ENCODE measurements around the gene PERCC1.
"Not testable (repeated sequence)": the region's sequence is repeated elsewhere in the genome, so short reads cannot be mapped to it uniquely, and the experiment has no call there.

The PERCC1 gene

DNA sequence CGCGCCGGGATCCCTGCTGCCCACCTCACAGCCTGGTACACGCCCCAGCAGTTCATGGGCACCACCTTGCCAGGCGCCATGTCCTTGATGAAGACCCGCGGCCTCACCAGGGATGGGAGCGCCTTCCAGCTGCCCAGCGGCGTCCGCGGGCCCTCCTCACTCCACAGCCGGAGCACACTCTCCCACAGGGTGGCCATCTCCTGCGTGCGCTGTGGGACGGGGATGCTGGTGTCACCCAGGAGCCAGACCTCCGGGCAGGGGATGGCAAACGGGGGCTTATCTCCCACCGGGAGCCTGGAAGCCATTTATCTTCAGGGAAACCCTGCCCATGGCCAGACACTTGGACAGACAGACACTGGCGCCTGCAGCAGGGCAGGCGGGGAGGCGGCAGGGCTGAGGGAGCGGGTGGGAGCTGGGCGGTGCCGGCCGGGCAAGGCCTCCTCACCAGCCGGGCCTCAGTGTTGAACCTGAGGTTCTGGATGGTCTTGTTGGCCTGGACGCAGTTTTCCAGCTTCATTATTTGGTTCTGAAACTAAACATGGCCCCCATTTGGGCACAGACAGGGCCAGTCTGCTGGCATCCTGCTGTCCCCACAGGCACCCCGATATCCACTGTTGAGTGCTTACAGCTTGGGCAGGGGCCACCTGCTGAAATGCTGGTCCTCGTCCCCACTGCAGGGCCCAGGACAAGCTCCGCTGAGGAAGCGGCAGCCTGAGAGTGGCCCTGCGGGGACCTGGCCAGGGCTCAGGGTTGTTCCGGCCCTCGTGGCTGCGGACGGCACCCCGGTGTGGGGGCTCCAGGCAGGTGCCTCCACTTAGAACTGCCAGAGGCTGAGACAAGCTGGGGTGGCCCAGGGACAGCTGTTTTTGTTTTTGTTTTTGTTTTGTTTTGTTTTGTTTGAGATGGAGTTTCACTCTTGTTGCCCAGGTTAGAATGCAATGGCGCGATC lies 4.0 kb downstream of the PERCC1 start:
- DNase-seq (ENCODE audit: low spot score): no peak

DNA sequence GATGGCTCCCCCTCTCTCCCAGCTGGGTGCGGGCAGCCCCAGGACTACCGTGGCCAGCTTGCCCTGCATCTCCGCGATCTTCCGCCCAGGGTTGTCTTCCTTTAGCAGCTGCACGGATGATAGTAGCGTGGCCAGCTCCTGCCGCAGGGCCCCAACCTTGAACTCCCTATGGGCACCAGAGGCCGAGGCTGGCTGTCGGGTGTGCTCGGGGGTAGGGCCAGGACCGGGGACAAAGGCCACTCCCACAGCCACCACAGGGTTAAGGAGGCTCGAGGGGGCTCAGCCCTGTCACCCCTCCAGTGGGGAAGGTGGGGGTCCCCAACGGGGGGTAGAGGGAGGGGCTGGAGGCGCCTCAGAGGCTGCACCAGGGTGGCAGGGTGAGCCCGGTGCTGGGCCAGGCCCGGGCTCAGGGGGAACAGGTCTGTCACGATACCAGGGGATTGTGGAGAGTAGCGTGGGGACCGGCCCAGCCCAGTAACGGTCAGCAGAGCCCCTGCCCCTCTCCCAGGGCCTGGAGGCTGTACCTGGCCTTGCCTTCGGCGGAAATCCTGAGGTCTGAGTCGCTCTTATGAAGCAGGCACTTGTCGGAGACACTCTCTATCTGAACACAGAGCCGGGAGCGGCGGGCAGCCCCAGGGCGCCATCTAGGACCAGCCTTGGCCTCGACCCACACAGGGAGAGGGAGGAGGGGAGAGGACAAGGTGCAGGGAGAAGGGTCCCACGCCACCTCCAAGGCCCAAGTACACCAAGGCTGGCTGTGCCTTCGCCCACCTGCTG lies 5.2 kb downstream of the PERCC1 start:
- DNase-seq (ENCODE audit: low spot score): no peak

DNA sequence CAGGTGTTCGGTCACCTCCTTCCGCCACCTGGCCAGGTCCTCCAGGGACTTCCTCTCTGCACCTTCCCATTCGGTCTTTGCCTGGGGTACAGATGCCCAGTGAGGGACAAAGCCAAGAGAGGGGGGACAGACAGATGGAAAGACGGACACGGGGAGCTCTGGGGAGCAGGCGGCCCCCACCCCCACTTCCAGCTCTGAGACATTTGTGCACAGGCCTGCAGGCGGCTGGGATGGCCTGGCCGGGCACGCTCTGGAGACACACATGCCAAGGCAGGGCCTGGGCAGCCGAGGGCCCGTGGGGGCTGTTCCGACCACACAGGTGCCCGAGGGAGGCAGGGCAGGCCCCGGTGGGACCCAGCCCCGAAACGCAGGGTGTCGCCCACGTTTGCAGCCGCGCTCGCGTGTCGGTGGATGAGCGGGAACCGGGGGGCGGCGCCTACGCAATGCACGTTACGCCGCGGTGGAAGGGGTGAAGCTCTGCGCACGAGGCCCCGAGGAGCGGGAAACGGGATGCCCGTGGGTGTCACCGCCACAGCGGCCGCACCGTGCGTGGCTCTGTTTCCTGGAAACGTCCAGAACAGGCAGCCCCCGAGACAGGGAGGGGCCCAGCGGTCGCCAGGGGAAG lies 6.0 kb downstream of the PERCC1 start:
- DNase-seq (ENCODE audit: low spot score): no peak

DNA sequence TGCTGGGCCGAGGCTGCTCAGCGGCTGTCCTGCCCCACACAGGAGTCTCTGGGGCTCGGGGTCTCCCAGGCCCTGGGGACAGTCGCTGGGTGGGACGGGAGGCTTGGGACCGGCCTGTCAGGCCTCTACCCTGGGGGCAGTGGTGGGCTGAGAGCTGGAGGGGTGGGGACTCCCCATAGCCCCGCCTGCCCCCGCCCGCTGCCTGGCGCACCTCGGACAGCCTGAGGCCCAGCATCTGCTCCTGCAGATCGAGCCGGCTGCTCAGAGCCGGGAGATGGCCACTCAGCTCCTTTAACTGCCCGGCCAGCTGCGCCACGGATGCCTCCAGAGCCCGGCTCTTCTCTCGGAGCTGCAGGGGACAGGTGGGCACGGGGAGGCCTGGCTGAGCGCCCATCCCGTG lies 6.7 kb downstream of the PERCC1 start:
- DNase-seq (ENCODE audit: low spot score): no peak

DNA sequence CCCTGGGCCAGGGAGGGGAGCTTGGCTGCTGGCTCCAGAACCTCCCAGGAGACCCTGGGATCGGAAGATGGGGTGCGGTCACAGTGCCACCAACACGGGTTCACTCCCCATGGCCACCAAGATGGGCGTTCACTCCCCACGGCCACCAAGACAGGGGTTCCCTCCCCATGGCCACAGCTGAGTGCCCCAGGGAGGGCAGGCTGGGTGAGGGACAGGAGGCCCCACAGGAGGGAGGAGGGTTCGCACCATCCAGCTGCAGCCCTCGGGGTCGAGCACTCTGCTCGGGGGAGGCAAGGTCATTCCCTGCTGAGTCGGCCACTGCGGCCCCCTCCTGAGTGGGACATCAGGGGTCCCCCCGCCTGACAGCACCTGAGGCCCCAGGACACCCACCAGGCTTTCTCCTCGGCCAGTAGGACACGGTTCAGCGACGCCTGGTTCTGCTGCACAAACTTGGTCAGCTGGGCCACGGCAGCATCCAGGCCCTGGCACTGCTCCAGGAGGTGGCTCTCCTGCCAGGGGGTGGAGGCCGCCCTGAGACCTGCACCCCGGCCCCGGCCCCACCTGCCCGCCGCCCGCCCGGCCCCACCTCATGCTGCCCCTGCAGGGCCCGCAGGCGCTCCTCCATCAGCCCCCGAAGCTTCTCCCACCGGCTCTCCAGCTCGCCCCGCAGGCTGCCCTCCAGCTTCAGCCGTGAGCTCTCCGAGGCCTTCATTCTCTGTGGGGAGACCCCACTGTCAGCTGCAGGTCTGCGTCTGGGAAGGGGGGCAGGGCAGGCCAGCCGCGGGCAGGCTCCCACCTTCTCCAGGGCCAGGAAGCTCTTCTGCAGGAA lies 7.6 kb downstream of the PERCC1 start:
- no peak for DNase-seq (ENCODE audit: low spot score)

DNA sequence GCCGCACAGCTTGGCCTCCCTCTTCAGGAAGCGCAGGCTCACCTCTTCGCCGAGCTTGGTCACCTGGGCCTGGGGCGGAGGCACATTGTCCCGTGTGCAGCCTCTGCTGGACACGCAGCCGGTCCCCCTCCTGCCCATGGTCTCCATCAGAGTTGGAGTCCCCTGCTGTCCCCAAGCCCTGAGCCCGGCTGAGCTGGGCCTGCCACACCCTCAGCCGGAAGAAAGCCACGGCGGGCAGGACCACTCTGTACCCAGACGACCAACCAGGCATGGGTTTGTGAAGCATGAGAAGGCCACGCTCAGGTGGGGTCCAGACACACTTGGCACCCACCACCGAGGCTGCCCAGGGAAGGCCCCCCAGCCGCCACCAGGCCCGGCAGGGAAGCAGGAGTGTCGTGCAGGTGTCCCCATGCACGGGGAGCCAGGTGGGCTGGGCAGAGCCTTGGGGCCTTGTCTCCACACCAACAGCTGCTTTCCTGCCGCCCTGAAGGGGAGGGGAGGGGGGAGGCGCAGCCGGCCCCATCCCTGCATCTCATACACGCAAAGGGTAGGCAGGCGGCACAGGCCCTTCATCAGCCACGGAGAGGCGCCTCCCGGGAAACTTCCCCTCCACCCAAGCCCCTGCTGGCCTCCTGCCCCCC lies 8.3 kb downstream of the PERCC1 start:
- DNase-seq (ENCODE audit: low spot score): no peak

DNA sequence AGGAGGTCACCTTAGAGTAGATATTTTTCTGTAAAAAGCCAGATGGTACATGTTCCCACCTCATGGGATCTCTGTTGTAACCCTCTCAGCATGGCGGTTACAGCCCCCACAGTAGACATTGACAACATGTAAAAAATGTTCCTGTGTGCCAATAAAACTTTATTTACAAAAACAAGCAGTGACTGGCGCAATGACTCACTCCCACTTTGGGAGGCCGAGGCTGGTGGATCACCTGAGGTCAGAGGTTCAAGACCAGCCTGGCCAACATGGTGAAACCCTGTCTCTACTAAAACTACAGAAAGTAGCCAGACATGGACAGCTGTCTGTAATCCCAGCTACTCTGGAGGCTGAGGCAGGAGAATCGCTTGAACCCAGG lies 8.8 kb downstream of the PERCC1 start:
- DNase-seq (ENCODE audit: low spot score): not testable (repeated sequence)

DNA sequence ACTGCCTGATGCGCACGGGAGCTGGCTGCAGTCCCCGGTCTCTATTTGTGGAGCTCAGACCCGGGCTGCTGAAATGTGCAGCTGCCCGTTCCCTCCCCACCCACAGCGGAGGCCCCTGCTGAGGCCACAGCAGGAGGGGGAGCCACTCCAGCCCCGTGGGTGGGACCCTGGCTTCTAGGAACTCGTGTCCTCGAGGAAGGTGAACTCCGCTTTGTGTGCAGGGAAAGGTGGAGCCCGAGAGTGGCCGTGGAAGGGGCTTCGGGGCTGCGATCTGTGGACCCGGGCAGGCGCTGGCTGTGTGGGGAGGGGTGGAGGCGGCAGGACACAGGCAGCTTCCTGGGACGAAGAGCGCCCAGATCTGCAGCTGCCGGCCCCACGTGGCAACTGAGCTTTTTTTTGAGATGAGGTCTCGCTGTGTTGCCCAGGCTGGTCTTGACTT lies 10.5 kb downstream of the PERCC1 start:
- no peak for DNase-seq (ENCODE audit: low spot score)

DNA sequence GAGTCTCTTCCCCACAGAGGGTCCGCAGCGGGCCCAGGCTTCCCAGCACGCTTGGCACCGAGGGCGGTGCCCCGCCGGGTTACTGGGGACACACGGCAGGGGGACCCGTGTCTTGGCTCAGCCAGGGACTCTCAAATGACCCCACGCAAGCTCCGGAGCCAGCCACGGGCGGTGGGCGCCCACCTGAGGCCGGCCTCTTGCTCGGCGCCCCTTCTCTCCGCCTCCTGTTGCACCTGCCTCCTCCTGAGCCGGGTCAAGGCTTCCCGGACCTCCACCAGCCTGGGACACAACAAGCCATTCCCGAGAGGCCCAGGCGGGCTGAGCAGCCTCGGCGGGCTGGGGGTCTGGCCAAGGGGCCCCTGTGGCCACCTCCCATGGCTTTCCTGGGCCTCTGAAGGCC lies 11.8 kb downstream of the PERCC1 start:
- no peak for DNase-seq (ENCODE audit: low spot score)

DNA sequence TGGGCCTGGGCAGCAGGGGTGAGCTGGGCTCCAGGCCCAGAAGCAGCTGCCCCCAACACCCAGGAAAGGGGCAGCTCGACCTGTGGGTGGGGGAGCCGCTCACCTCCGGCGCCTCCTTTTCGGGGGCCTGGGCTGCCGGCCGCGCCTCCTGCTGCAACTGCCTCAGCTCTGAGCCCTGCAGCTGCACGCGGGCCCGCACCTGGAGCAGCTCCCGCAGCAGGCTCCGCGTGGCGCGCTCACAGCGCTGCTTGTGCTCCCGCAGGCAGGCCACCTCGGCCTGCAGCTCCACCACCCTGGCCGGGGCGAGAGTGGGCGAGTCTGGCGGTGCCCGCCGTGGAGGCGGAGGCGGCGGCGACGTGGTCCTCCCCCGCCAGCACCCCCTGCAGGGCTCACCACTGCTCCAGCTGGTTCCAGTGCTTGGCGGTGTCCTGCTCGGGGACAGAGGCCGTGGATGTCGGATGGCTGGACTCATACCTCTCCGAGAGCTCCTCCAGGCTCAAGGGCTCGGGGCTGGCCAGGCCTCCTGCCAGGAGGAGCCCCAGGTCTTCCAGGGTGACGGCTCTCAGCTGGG lies 12.6 kb downstream of the PERCC1 start:
- DNase-seq (ENCODE audit: low spot score): no peak

DNA sequence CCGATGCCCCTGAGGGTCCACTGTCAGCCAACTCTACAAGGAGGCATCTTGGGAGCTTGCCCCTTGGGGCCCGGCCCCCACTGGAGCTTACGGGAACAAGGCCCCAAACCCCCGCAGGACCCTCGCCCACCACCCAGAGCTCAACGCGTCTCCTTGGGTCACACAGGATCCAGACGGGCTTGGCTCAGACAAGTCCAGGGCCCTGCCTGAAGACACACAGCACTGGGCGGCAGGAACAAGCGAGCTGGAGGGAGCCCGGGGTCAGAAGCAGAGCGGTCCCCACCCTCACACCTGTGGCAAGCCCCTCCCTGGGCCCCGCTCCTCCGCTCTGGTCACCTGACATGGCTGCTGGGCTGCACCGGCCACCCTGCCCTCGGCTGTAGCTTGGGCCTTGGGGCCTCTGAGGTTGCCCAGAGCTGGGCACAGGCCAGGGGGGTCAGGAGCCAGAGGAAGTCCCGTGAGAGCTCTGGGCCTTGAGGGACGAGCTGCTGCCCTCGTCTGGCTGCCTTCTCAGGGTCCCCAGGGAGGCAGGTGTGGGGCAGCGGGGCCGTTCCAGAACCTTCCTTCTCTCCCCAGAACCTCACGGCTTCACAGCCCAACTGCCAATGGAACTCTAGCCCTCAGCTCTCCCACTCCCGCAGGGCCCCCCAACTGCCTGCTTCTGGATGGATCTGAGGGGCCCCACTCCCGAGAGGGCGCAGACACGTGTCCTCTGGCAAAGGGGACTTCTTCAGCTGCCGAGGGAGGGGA lies 13.3 kb downstream of the PERCC1 start, which contains the start of gene CCDC154:
Gene CCDC154 (minus strand): TSS at position 577 of the 750 bp plus-strand sequence. CDS start 234 bp downstream, at position 343.
- no peak for DNase-seq (ENCODE audit: low spot score)

DNA sequence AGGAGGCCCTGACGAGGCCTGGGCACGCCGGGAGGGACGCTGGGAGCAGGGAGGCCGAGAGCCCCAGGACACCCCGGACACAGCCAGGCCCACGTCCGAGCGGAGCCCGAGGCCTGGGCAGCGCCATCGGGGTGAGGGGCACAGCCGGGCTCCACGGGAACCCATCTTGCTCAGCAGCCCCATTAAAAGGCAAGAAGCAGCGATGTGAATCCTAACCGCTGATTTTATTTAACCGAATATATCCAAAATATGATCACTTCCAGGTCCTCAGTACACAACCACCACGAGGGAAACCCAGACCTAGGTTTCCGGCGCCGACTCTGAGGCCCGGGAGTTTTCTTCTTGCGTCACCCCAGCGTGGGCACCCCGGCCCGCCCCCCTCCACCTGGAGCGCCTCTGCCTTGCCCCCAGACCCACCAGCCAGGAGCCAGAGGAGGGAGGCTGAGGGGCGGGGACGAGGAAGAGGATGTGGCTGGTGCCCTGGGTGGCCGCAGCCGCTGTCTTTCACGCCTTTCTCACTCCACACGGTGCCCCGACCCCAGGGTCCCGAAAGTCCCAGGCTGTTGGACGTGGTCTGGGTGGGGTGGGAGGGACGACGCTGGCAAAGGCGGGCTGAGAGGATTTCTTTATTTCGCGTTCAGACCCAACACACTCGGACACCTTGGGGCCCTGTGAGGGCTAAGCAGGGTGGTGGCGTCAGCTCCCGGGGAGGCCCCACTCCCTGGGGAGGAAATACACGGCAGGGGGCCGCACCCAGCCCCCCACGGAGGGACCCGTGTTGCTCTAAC lies 14.0 kb downstream of the PERCC1 start:
- DNase-seq (ENCODE audit: low spot score): no peak

DNA sequence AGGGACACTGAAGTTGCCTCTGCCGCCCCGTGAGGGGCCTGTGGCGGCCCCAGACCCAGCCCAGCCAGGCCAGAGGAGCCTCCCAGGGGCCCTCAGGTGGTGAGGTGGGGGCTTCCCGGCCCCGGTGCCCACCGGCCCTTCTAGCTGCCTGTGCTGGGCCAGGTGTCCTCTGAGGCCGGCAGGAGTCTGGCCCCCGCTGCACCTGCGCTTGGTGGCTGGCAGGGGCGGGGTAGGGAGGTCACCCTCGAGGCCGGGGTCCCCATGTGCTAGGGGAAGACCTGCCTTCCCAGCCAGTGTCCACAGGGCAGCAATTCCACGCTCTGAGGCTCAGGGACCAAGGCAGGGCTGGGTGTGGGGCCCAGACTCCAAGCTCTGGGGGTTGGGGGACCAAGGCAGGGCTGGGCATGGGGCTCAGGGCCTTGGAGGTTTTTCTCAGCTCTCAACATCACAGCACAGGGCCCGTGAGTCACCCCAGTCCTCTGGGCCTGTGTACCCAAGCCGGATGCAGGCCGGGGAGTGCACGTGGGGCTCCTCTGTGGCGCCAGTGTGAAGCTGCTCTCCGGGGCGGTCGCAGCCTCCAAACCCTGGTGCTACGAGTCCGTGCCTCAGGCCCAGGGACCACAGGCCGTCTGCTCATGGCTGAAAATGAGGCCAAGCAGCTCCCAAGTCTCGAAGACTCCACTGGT lies 14.8 kb downstream of the PERCC1 start:
- DNase-seq (ENCODE audit: low spot score): no peak

DNA sequence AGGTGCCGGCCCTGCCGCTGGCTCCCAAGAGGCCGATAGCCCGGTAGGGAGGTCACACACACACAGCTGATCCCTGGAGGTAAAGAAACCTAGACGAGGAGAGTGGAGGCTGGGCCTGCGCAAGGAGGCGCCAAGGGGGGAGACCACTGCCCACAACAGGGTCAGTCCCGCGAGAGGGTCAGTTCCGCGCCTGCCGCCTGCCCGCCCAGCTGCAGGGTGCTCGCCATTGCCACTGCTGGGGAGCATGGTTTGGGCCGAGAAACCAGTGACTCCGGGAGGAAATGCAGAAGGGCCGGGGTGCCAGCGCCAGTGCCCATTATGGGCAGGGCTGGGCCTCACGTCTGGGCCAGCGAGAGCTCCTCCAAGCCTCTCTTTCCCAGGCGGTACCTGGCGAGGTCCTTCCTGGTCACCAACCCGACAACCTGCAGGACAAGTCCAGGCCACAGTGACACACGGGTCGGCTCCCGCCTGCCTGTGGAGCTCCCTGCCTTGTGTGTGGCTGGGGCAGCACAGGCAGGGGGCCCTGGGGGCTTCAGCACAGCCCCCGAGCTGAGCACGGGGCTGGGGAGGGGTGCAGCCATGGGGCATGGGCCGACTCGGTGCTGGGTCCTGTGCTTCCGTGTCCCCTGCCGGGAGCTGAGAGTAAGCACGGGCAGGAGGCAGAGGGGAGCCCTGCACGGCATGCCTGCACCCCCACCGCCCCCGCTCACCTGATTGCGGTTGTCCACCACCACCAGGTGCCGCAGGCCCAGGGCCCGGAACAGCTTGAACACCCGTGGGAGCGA lies 15.6 kb downstream of the PERCC1 start:
- no peak for DNase-seq (ENCODE audit: low spot score)

DNA sequence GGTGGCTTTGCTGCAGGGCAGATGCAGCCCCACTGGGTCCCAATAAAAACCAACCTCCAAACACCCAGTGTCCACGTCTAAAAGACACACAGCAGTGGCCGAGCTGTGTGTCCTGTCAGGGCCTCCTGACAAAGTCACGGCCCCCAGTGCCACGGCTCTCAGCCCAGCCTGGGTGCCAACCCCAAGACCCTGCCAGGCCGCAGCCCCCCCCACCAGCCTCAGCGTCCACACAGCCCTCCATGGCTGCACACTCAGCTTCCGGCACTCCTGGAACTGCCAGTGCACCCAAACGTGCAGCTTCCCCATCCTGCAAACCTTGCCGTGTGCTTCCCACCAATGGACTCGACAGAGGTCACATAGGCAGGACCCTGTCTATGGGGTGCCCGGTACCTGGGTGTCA lies 17.1 kb downstream of the PERCC1 start:
- no peak for DNase-seq (ENCODE audit: low spot score)

DNA sequence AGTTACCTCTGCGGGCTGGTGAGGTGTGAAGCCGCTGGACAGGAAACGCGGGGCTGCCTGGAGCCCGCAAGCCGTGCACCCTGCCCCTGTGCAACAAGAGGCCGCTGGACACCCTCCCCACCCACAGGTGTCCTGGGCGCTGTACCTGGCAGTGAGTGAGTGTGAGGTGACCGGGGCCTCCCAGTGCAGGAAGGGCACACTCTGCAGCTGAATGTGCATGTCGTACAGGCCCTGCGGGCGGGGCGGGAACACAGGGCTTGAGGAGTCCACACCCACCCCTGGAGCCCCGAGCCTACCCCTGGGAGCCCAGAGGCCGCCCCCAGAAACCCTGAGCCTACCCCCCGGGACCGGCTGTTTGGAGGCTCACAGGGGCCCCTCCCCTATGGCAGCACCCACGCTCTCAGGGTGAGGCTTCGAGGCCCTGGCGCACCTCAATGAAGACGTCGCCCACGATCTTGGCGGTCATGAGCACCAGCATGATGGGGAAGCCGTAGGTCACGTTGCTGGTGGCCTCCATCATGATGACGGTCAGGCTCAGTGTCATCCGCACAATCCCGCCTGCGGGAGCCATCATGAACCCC lies 17.7 kb downstream of the PERCC1 start:
- no peak for DNase-seq (ENCODE audit: low spot score)

DNA sequence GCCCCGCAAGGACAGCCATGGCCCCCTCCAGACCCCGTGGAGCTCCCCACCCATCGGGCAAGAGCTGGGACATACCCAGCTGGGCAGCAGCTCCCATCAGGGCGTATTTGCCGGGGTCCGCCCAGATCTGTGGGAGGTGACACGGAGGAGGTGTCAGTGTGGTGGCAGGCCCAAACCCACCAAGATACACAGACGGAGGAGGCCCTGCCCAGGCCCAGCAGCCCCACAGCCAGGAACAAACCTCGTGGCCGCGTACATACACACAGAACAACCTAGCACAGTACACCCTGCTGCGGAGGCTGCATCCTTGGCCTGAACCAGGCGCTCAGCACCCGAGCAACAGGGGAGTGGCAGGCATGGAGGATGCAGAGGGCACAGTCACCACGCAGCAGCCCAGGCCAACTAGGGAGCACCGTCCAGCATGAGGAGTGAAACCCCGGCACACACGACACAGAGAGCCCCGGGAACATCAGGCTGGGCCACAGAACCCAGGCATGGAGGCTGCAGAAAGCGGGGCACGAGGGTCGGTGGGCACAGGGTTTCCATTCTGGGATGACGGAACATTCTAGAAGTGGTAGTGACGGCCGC lies 18.4 kb downstream of the PERCC1 start:
- no peak for DNase-seq (ENCODE audit: low spot score)

Data from left forelimb (tissue), 1 donor.